ENCODE results near the gene RARA. TPM values are rescaled to one million over a fixed set of nuclear protein-coding genes. Genes with fewer than 3 reads are reported as not detected.

RARA gene
- polyA plus RNA-seq, 3 donors = 14.9 to 63.9 (median 29.4) TPM

DNA sequence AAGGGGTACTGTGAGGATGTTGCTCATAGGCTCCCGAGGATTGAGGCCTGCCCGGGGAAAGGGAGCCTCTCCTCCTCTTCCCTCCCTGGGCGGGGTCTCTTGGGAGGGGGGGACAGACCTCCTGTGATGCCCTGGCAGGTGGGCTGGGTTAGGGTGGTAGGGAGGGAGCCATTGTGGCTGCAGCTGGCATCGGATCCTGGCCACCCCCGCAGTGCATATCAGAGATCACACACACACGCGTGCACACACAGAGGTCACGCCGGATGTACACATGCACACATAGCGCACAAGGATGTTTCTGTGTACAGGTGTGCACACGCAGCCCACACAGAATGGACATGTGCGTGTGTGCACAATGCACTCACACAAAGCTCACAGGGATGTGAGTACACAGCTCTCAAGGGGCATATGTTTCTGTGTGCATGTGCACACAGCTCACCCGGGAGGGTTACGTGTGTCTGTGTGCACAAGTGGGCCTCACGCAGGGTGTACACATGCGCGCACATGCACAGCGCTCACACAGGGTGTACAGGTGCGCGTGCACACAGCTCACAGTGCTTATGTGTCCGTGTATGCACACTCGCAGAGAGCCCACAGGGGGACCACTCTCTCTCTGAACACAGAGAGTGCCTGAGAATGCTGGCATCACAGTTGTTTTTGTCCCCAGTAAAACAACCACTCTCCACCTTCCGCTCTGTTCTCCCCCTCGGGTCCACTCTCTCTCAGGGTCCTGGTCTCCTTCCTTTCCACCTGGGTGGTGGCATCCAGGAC lies 53.1 kb downstream of the RARA start:
- Histone ChIP-seq H3K4me3 (replicated peaks in 1 of 3; ENCODE audit: low read depth in 2 of 3, low read length in 3 of 3) (peak overlapping the region in 1 of 3 experiments; percentile 74), H3K79me2 (ENCODE audit: insufficient read depth, low read length) (no peaks in the 10 kb centered on the region), H3K36me3 (replicated peaks in 1 of 2; ENCODE audit: control insufficient read depth in 1 of 2, insufficient read depth in 2 of 2, low read length in 2 of 2) (peaks cover 0 to under 1% of the 10 kb centered on the region in 2 donors), H3K4me2 (replicated peaks; ENCODE audit: extremely low read depth, low read length, poor library complexity, severe bottlenecking) (peak overlapping the region; percentile 89), H3K9me3 (replicated peaks in 1 of 2; ENCODE audit: control insufficient read depth in 1 of 2, insufficient read depth in 1 of 2, low read length in 2 of 2) (no peaks in the 10 kb centered on the region), H3K27ac (ENCODE audit: low read depth in 1 of 2, low read length in 2 of 2) (no peak overlapping the region), H3K9ac (ENCODE audit: insufficient read depth, low read length, poor library complexity, severe bottlenecking) (no peak overlapping the region), H3K27me3 (ENCODE audit: control insufficient read depth in 2 of 2, insufficient read depth in 2 of 2, low read length in 2 of 2) (peaks cover 0 to 35% of the 10 kb centered on the region in 2 donors), H3K4me1 (ENCODE audit: control insufficient read depth in 1 of 2, insufficient read depth in 2 of 2, low read length in 2 of 2) (peaks cover 17 to 39% of the 10 kb centered on the region in 2 donors), H2AFZ (ENCODE audit: insufficient read depth, low read depth, low read length, poor library complexity, severe bottlenecking) (peak overlapping the region; percentile 77), H4K20me1 (ENCODE audit: insufficient read depth, low read length) (peaks cover 10% of the 10 kb centered on the region)
- Mint-ChIP-seq H3K9me3 (peaks cover 0 to 2% (median 0%) of the 10 kb centered on the region in 7 donors), H3K4me1 (peaks cover 25% of the 10 kb centered on the region), H3K27ac (peak overlapping the region in 1 of 7 donors; percentile 54), H3K27me3 (ENCODE audit: low read depth in 3 of 3) (peaks cover 36 to 45% (median 44%) of the 10 kb centered on the region in 3 donors), H3K36me3 (peaks cover 0 to under 1% of the 10 kb centered on the region in 2 donors), H3K4me3 (peak overlapping the region; percentile 56 to 87)
- WGBS (ENCODE audit: insufficient coverage) = 71% methylated on average over 21 of the region's 24 CpGs
- DNase-seq = peak in 1 of 3 donors; percentile 4
- intact Hi-C loops (cut with micrococcal nuclease) = loop anchor here in 1 of 2 donors (5.0 kb wide), 2 partner anchors 40 to 170 kb away; no protein-coding TSS in a partner anchor
- TF ChIP-seq, protein P1, sequence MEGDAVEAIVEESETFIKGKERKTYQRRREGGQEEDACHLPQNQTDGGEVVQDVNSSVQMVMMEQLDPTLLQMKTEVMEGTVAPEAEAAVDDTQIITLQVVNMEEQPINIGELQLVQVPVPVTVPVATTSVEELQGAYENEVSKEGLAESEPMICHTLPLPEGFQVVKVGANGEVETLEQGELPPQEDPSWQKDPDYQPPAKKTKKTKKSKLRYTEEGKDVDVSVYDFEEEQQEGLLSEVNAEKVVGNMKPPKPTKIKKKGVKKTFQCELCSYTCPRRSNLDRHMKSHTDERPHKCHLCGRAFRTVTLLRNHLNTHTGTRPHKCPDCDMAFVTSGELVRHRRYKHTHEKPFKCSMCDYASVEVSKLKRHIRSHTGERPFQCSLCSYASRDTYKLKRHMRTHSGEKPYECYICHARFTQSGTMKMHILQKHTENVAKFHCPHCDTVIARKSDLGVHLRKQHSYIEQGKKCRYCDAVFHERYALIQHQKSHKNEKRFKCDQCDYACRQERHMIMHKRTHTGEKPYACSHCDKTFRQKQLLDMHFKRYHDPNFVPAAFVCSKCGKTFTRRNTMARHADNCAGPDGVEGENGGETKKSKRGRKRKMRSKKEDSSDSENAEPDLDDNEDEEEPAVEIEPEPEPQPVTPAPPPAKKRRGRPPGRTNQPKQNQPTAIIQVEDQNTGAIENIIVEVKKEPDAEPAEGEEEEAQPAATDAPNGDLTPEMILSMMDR (IDR thresholded peaks at IDR 0.05) = no peak

DNA sequence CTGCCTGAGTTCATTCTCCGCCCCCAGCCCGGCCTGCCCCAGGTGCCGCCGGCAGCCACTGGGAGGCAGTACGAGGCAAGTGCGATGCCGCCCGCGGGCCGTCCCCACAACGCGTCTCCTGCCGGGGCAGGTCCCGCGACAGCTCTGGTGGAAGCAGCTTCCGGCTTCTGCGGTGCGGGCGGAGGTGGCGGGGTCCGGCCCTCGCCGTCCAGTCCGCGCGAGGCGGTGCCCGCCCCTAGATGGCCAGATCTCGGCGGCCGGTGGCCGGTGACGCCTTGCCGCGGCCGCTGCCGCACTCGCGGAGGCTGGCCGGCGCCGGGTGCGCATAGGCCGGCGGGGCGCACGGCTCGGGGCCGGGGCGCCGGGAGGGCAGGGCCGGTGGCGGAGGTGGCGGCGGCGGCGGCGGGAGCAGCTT lies 53.7 kb downstream of the RARA start:
- Histone ChIP-seq H3K9ac (ENCODE audit: insufficient read depth, low read length, poor library complexity, severe bottlenecking) (no peak overlapping the region), H3K79me2 (ENCODE audit: insufficient read depth, low read length) (no peaks in the 10 kb centered on the region), H3K4me2 (replicated peaks; ENCODE audit: extremely low read depth, low read length, poor library complexity, severe bottlenecking) (peak overlapping the region; percentile 89), H3K4me3 (replicated peaks in 1 of 3; ENCODE audit: low read depth in 2 of 3, low read length in 3 of 3) (peak overlapping the region; percentile 36 to 74 (median 42)), H3K27ac (ENCODE audit: low read depth in 1 of 2, low read length in 2 of 2) (no peak overlapping the region), H3K27me3 (ENCODE audit: control insufficient read depth in 2 of 2, insufficient read depth in 2 of 2, low read length in 2 of 2) (peaks cover 0 to 35% of the 10 kb centered on the region in 2 donors), H3K9me3 (replicated peaks in 1 of 2; ENCODE audit: control insufficient read depth in 1 of 2, insufficient read depth in 1 of 2, low read length in 2 of 2) (no peaks in the 10 kb centered on the region), H2AFZ (ENCODE audit: insufficient read depth, low read depth, low read length, poor library complexity, severe bottlenecking) (peak overlapping the region; percentile 77), H3K4me1 (ENCODE audit: control insufficient read depth in 1 of 2, insufficient read depth in 2 of 2, low read length in 2 of 2) (peaks cover 17 to 36% of the 10 kb centered on the region in 2 donors), H4K20me1 (ENCODE audit: insufficient read depth, low read length) (peaks cover 6% of the 10 kb centered on the region), H3K36me3 (replicated peaks in 1 of 2; ENCODE audit: control insufficient read depth in 1 of 2, insufficient read depth in 2 of 2, low read length in 2 of 2) (no peaks in the 10 kb centered on the region)
- H3K9me3 Mint-ChIP-seq = peaks cover 0 to 2% (median 0%) of the 10 kb centered on the region in 7 donors
- peaks cover 23% of the 10 kb centered on the region for H3K4me1 Mint-ChIP-seq
- under 1% methylated on average over 58 of the region's 58 CpGs for whole genome bisulfite sequencing (ENCODE audit: insufficient coverage)
- H3K4me3 Mint-ChIP-seq = peak overlapping the region; percentile 78 to 92
- DNase-seq = peak; percentile 70 to 75 (median 72)
- peaks cover 36 to 45% (median 44%) of the 10 kb centered on the region in 3 donors for H3K27me3 Mint-ChIP-seq (ENCODE audit: low read depth in 3 of 3)
- H3K27ac Mint-ChIP-seq = peak overlapping the region in 1 of 7 donors; percentile 54
- TF ChIP-seq, protein P1 (IDR thresholded peaks at IDR 0.05) = peak; percentile 67
- H3K36me3 Mint-ChIP-seq = no peaks in the 10 kb centered on the region
- intact Hi-C loops (cut with micrococcal nuclease) = loop anchor here in 1 of 2 donors (5.0 kb wide), 2 partner anchors 40 to 170 kb away; no protein-coding TSS in a partner anchor

Measured in CD14-positive monocyte (primary cell).